Neural progenitor cell (in vitro differentiated cells): ENCODE data around the gene BTNL8.

ENCODE experiments used
- CTCF ChIP-seq: fragments of 200-600 bp; sonication (generic); IDR thresholded peaks from 2 replicates; pipeline ENCODE4 v1.5.1; 2017; ENCODE audit warnings: antibody characterized with exemption, mild to moderate bottlenecking
- EZH2 ChIP-seq: fragments of 200-600 bp; sonication (generic); IDR thresholded peaks from 2 replicates; pipeline ENCODE4 v1.6.1; 2017; ENCODE audit warnings: antibody characterized with exemption, mild to moderate bottlenecking, moderate library complexity

GRCh38 chr5:180974612-180975315 lies 75.8 kb downstream of the BTNL8 start:
- TF ChIP-seq CTCF = no peak
- TF ChIP-seq EZH2 = no peak
